NCI-H1417 (cell line): Measurements from ENCODE around the gene CST11.
A peak's percentile ranks its signal among the peaks of the same experiment; 100 is the strongest.

Experiments used
- DNase-seq, 3 experiments: peaks; one replicate each; lab custom pipeline; 2025; lab: John Stamatoyannopoulos, UW

Gene CST11

GRCh38 chr20:23419995-23420901, 32.4 kb downstream of the CST11 start:
- DNase-seq: peak in 2 of 3 experiments; percentile 65 to 69

DNA sequence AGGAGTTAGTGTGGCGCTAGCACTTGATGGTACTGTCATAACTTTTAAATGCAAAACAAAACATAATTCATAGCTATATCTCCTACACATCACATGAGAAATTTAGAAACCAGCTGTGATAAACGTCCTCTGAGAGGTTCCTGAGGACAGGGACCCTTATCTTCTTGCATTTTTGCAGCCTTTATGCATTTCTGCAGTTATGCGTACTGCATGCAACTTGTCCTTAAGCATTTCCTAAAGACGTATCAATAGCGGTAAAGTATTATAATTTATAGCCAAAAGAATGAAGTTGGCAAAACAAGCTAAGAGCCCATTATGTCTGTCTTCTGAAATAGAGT, 33.0 kb downstream of the CST11 start:
- no peak for DNase-seq

DNA sequence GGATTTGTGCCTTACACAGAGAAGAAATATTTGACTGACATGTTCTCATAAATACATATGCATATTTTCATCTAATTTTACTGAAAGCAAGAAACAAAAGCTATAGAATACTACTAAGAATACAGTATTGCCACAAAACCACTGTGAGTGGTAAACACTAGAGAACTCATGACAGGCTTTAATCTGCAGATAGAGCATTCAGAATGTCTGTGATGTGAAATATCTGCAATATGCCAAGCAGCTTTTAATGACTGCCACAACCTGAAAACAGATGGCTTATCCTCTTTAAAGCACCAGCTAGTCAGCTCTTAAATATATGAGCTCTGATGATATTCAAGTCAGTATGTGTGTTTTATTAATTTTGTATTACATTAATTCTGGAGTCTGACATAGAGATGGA, 34.8 kb downstream of the CST11 start:
- no peak for DNase-seq

DNA sequence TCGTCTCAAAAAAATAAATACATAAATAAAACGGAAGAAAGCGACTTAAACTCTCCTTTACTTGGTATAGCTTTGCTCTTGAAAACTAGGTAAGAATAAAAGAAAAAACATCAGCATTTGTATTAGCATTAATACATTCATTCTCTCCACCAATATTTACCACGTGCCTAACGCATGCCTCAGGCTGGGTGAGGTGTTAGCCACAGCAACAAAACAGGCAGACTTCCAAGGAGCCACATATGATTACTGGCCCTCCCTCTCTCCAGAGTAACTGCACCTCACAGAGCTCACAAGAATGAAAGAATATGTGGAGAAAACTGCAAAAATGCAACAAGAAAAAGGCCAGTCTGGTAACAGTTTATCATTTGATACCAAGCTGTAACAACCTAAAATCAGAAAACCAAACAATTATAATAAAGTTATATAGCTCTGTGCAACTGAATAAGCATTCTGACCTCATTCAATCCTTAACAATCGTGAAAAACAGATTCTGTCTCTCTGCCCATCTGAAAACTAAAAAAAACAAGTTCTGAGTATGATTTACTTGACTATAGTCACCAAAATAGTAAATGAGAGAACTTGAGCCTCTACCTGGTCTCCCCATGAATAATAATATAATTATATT, 36.6 kb downstream of the CST11 start:
- DNase-seq: no peak

- no peak for DNase-seq
Measured at GRCh38 chr20:23415555-23415954, 37.1 kb downstream of the CST11 start.

DNA sequence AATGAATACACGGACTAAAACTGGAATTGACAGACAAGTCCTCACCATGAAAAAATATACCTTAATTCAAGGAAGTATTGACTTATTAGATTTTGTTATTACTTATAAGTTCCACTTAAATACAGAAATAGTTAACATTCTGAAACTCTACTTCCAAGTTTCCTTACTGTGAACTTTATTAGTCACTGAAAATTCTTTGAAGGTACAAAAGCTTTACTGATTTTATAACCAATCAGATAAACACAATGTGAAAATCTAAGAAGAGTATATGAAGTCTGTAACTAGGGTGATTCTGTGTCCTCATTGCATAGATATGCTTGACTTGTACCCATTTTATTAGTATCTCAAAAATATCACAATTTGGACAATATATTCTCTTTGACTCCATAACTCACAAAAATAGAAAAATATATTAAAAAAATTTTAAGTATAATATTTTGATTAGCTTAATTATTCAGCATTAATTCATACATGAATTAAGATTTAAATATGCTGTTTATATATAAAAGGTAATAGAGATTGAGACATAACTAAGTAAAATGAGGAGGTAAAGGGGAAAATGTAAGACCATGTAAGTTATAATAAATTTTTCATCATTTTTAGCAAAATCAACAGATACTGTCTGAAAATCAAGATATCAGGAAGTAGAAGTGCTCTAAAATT, 38.0 kb downstream of the CST11 start:
- no peak for DNase-seq

DNA sequence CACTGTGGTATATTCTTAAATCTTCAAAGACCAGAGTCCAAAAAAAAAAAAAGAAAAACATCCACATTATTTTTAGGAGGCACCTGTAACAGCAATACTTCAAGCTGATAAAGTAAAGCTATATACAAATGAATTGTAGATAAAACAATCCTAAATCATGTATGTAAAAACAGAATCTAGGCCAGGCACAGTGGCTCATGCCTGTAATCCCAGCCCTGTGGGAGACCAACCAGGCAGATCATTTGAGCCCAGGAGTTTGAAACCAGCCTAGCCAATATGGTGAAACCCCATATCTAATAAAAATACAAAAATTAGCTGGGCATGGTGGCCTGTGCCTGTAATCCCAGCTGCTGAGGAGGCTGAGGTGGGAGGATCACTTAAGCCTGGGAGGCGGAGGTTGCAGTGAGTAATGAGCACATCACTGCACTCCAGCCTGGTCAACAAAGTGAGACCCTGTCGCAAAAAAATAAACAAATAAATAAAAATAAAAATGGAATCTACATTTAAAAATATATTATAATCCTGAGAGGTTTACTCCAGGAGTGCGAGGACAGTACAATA, 38.7 kb downstream of the CST11 start:
- DNase-seq: no peak

DNA sequence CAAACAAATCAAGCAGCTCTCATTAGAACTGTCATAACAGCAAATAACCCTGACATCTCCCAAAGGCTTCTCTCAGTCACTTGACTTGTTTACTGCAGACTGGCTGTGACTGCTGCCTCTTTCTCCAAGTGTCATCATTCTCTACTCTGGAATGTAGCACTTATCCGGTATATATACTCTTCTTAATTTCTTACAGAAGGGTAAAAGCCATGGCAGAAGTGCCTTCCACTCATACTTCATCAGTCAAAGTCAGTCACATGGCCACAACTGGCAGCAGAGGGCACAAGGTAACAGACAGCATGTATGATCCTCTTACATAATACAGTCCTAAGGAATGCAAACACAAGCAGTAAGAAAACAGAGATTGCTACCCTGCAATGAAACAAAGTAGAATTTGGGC, 40.6 kb downstream of the CST11 start:
- no peak for DNase-seq

GRCh38 chr20:23410916-23411695, 41.6 kb downstream of the CST11 start:
- no peak for DNase-seq

- no peak for DNase-seq
Measured at GRCh38 chr20:23409800-23410199, 42.9 kb downstream of the CST11 start.

DNA sequence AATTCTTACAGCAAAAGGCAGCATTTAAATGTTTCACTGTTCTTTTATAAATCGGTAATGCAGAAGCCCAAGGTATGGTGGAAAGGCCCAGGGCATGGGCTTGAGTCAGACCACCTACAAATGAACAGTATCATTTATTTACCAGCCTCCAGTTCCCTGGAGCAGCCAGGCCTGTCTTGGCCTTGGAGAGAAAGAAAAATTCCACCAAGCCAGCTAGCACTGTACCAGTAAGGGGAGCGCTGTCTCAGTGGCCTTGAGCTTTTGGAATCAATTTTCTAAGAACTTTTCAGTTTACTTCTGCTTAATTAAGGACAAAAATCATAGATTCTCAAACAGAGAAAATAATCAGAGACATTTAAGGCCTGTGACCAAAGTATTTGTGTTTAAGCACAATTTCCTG, 43.7 kb downstream of the CST11 start:
- no peak for DNase-seq

- DNase-seq: no peak
Measured at GRCh38 chr20:23407781-23408464, 44.8 kb downstream of the CST11 start.

DNA sequence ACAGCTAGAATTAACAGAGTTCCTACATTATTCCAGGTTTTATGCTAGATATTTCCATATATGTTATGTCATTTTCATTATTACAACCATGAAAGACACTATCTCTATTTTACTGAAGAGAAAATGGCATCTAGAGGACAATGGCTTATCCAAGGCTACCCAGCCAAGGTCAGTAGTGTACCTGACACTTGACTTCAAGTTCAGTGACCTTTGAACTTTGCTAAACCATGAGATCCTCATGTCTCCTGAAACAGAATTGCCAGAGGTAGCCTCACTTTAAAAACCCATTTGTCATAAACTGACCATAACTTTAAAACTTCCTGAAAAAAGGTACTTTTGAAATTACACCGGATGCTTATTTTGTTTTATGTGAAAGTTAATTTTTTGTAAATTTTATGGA, 45.8 kb downstream of the CST11 start:
- no peak for DNase-seq

DNA sequence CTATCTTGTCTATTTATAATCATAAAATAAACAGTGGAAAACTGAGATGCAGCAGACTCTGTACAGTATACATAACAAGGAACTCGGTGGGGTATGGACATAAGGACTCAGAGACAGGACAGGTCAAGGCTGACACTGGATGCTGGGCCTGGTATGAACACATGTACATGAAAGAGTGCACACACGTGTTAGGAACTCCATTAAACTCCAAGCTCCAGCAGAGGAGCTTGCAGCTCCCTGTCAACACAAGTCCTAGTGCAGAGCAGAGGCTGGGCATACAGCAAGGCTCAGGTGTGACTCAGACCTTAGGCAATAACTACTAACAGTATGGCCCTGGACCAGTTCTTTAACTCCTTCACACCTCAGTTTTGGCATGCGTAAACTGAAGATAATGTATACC, 48.5 kb downstream of the CST11 start:
- no peak for DNase-seq

- no peak for DNase-seq
Measured at GRCh38 chr20:23403751-23404150, 48.9 kb downstream of the CST11 start.

- DNase-seq: no peak
Measured at GRCh38 chr20:23401051-23401450, 51.6 kb downstream of the CST11 start.
